HepG2 (cell line): ENCODE data around the gene ZNF860. TPM values are rescaled to one million over a fixed set of nuclear protein-coding genes. Genes with fewer than 3 reads are reported as not detected.

Source experiments
- ATAC-seq: fragments of 200-7000 bp; cut with Tn5 transposase; 3 replicates; pipeline ENCODE4 v1.9.1; 2020; ENCODE audit warnings: mild to moderate bottlenecking, moderate library complexity
- BruUV-seq: library from RNA; stranded (reverse); fragments of 400-500 nt; replicated peaks from 2 replicates; lab custom pipeline; 2021; lab: Mats Ljungman, UMichigan
- CTCF ChIA-PET: fragments of 300-600 bp; formaldehyde crosslinking; extraction: SDS; loops from one replicate; lab custom pipeline; 2021; ENCODE audit warnings: low total read pairs, inconsistent platforms, low intra/inter-chr PET ratio; lab: Yijun Ruan, JAX
- POLR2A ChIA-PET: fragments of 350-600 bp; sonication (Branson Sonifier 250); formaldehyde crosslinking; loops from one replicate; lab custom pipeline; 2020; ENCODE audit warnings: antibody characterized with exemption, inconsistent platforms; lab: Yijun Ruan, JAX
- DNase-seq: peaks from one replicate; pipeline ENCODE4 v3.0.0-alpha.2; 2015; ENCODE audit warnings: low spot score
- FAIRE-seq: peaks from 3 replicates; lab custom pipeline; 2011; peaks lifted over from hg19 to GRCh38; lab: Jason Lieb, UNC
- H2AFZ ChIP-seq: one replicate; pipeline ENCODE4 v1.6.1; 2011; ENCODE audit warnings: low read length, inconsistent platforms
- H3K27ac ChIP-seq: fragments of 300-600 bp; 3 replicates; pipeline ENCODE4 v1.8.0; 2011; ENCODE audit warnings: mixed run types, mild to moderate bottlenecking, mixed read lengths, low read length, inconsistent platforms; ENCODE audit not compliant: insufficient read depth; ENCODE audit errors: extremely low read length
- H3K27me3 ChIP-seq, 2 experiments: fragments of 200-600 bp in 1 of 2; 2 replicates in 1 of 2; 3 replicates in 1 of 2; pipeline versions ENCODE4 v1.6.0 to v1.8.0; 2011; ENCODE audit warnings: low read length in 2 of 2, mild to moderate bottlenecking in 2 of 2, moderate library complexity in 2 of 2, inconsistent platforms in 1 of 2; ENCODE audit not compliant: insufficient read depth in 2 of 2, control insufficient read depth in 1 of 2
- H3K36me3 ChIP-seq, 2 experiments: fragments of 200-600 bp in 1 of 2; replicated peaks in 1 of 2; 2 replicates in 1 of 2; 3 replicates in 1 of 2; pipeline versions ENCODE4 v1.5.1 to v1.8.0; 2011; ENCODE audit warnings: low read length in 2 of 2, inconsistent platforms in 1 of 2; ENCODE audit not compliant: insufficient read depth in 2 of 2, control insufficient read depth in 1 of 2
- H3K4me1 ChIP-seq: 2 replicates; pipeline ENCODE4 v1.5.1; 2012; ENCODE audit warnings: low read length, inconsistent platforms; ENCODE audit not compliant: insufficient read depth
- H3K4me2 ChIP-seq: 2 replicates; pipeline ENCODE4 v1.6.0; 2011; ENCODE audit warnings: low read depth, low read length, inconsistent platforms
- H3K4me3 ChIP-seq, 3 experiments: fragments of 200-600 bp in 1 of 3; sonication (generic), shearing (Covaris generic) in 1 of 3; replicated peaks in 1 of 3; 2 replicates each; pipeline ENCODE4 v1.5.1; 2011 to 2016; ENCODE audit warnings: low read length in 3 of 3, inconsistent platforms in 2 of 3, low read depth in 2 of 3, mild to moderate bottlenecking in 2 of 3, control low read depth in 1 of 3, mixed read lengths in 1 of 3; ENCODE audit not compliant: insufficient read depth in 1 of 3
- H3K79me2 ChIP-seq: one replicate; pipeline ENCODE4 v1.6.1; 2011; ENCODE audit warnings: low read length, inconsistent platforms; ENCODE audit not compliant: insufficient read depth
- H3K9ac ChIP-seq: 2 replicates; pipeline ENCODE4 v1.6.0; 2011; ENCODE audit warnings: mild to moderate bottlenecking, low read depth, low read length, inconsistent platforms; ENCODE audit not compliant: insufficient read depth
- H3K9me3 ChIP-seq: 2 replicates; pipeline ENCODE4 v1.5.1; 2012; ENCODE audit warnings: mild to moderate bottlenecking, low read length
- H4K20me1 ChIP-seq: 2 replicates; pipeline ENCODE4 v1.6.0; 2011; ENCODE audit warnings: inconsistent platforms, mild to moderate bottlenecking, low read length, moderate library complexity; ENCODE audit not compliant: insufficient read depth
- CTCF ChIP-seq: sonication (generic); formaldehyde crosslinking; IDR thresholded peaks from 2 replicates; pipeline ENCODE4 v1.5.0; 2020; ENCODE audit warnings: mild to moderate bottlenecking, missing genetic modification reagents, moderate library complexity
- GLI4 ChIP-seq: sonication (generic); formaldehyde crosslinking; IDR thresholded peaks from 2 replicates; pipeline ENCODE4 v1.5.1; 2020; ENCODE audit warnings: missing genetic modification reagents, mild to moderate bottlenecking, moderate library complexity, borderline replicate concordance
- IRX3 ChIP-seq: sonication (generic); formaldehyde crosslinking; IDR thresholded peaks from 2 replicates; pipeline ENCODE4 v1.8.1; 2023; ENCODE audit warnings: mild to moderate bottlenecking, low read depth, missing genetic modification reagents, borderline replicate concordance
- MIXL1 ChIP-seq: IDR thresholded peaks from 2 replicates; pipeline ENCODE4 v1.6.1; 2016
- MXD4 ChIP-seq: IDR thresholded peaks from 2 replicates; pipeline ENCODE4 v1.6.1; 2016; ENCODE audit warnings: mild to moderate bottlenecking, missing biosample characterization, missing genetic modification reagents
- MZF1 ChIP-seq: sonication (generic); formaldehyde crosslinking; IDR thresholded peaks from 2 replicates; pipeline ENCODE4 v1.8.1; 2023; ENCODE audit warnings: mild to moderate bottlenecking, missing genetic modification reagents, borderline replicate concordance
- POLR2G ChIP-seq: fragments of 200-400 bp; formaldehyde crosslinking; IDR thresholded peaks from 2 replicates; pipeline ENCODE4 v1.6.1; 2018; ENCODE audit warnings: mild to moderate bottlenecking, low read depth, low read length, moderate library complexity
- STAG1 ChIP-seq: sonication (generic); formaldehyde crosslinking; IDR thresholded peaks from 2 replicates; pipeline ENCODE4 v1.4.0; 2020; ENCODE audit warnings: missing genetic modification reagents
- ZNF143 ChIP-seq: sonication (generic); formaldehyde crosslinking; IDR thresholded peaks from 2 replicates; pipeline ENCODE4 v1.4.0; 2020; ENCODE audit warnings: missing genetic modification reagents
- ZNF275 ChIP-seq: sonication (generic); formaldehyde crosslinking; IDR thresholded peaks from 2 replicates; pipeline ENCODE4 v1.8.0; 2022; ENCODE audit warnings: missing genetic modification reagents, mild to moderate bottlenecking, inconsistent platforms, borderline replicate concordance
- ZNF34 ChIP-seq: sonication (generic); formaldehyde crosslinking; IDR thresholded peaks from 2 replicates; pipeline ENCODE4 v1.4.0; 2020; ENCODE audit warnings: mild to moderate bottlenecking, missing genetic modification reagents, borderline replicate concordance
- ZNF468 ChIP-seq: sonication (generic); formaldehyde crosslinking; IDR thresholded peaks from 2 replicates; pipeline ENCODE4 v1.8.0; 2022; ENCODE audit warnings: mild to moderate bottlenecking, moderate library complexity, missing genetic modification reagents
- ZNF605 ChIP-seq: sonication (generic); formaldehyde crosslinking; IDR thresholded peaks from 2 replicates; pipeline ENCODE4 v1.8.0; 2022; ENCODE audit warnings: mild to moderate bottlenecking, missing genetic modification reagents
- ZNF629 ChIP-seq: sonication (generic); formaldehyde crosslinking; conservative IDR thresholded peaks from 2 replicates; pipeline ENCODE4 v1.5.0; 2020; ENCODE audit warnings: missing genetic modification reagents
- ZNF746 ChIP-seq: sonication (generic); formaldehyde crosslinking; IDR thresholded peaks from 2 replicates; pipeline ENCODE4 v1.8.0; 2022; ENCODE audit warnings: mild to moderate bottlenecking, missing genetic modification reagents
- ZSCAN12 ChIP-seq: sonication (generic); formaldehyde crosslinking; IDR thresholded peaks from 2 replicates; pipeline ENCODE4 v1.9.0; 2021; ENCODE audit warnings: mild to moderate bottlenecking, missing genetic modification reagents
- WGBS: methylation state at CpG from one replicate; pipeline ENCODE4 v1.1.6; 2017; ENCODE audit warnings: low lambda C conversion rate; 5-methylcytosine and 5-hydroxymethylcytosine counted together
- in situ Hi-C: cut with HindIII; loops from 2 replicates; pipeline ENCODE4 v1.10.0; 2017; ENCODE audit warnings: low pct_unique_long_range_greater_than_20kb; ENCODE audit not compliant: extremely low pct_ligation_motif_present
- intact Hi-C: fragments of 100-400 bp; cut with micrococcal nuclease; formaldehyde crosslinking; loops from one replicate; pipeline ENCODE4 v1.10.0; 2022; ENCODE audit not compliant: unreplicated experiment
- polyA plus RNA-seq, 8 experiments: library from polyadenylated mRNA; depleted of rRNA in 3 of 8; stranded (reverse) in 7 of 8; unstranded in 1 of 8; fragments of >200 nt; fragmentation: Illumina TruSeq in 4 of 8; extraction: Trizol in 4 of 8; gene quantifications; 2 replicates each; pipeline versions ENCODE4 v1.2.1 to v1.2.3, GENCODE V29; 2011 to 2016; ENCODE audit warnings: low read depth in 4 of 8, missing spikeins in 1 of 8, mixed read lengths in 1 of 8; ENCODE audit not compliant: insufficient read depth in 1 of 8
- total RNA-seq, 5 experiments: library from RNA; depleted of rRNA; stranded (reverse); fragments of >200 nt; fragmentation: Illumina TruSeq; extraction: Trizol; gene quantifications; 2 replicates each; pipeline ENCODE4 v1.2.3, GENCODE V29; 2016; ENCODE audit warnings: low read depth in 1 of 5

ZNF860 gene
- total and polyA plus RNA-seq, 2 of the 13 experiments (the other 11 are each of a cell fraction or from before 2014, with no cell fraction given): 0.55 to 0.73 TPM

- no peaks in the 10 kb centered on the region for H3K27me3 ChIP-seq
- intact Hi-C loops: no loop called here
- WGBS: 72% methylated on average over 5 of the region's 5 CpGs
- POLR2A ChIA-PET: no interaction called here
- no peaks in the 10 kb centered on the region for H3K79me2 ChIP-seq
- H3K9ac ChIP-seq: no peak overlapping the region
- CTCF ChIA-PET: no interaction called here
- H3K9me3 ChIP-seq: no peaks in the 10 kb centered on the region
- H3K36me3 ChIP-seq: no peaks in the 10 kb centered on the region
- DNase-seq: no peak
- H3K4me3 ChIP-seq: no peak overlapping the region
- no peaks in the 10 kb centered on the region for H4K20me1 ChIP-seq
- no TSS peak for BruUV-seq
- in situ Hi-C loops: no loop called here
- TF ChIP-seq MXD4 (CRISPR knock-in tag): no peak
- no peak for TF ChIP-seq ZNF468
- TF ChIP-seq STAG1 (CRISPR knock-in tag): 0 out of 2 replicates have a peak, but pooled peaks have one; percentile 6
- peak; percentile 16; the same call in 1 of the 2 replicates for TF ChIP-seq CTCF (CRISPR knock-in tag)
- no peak for TF ChIP-seq IRX3 (CRISPR knock-in tag)
- TF ChIP-seq, all 625 proteins: peak for 2
- no peak overlapping the region for H3K27ac ChIP-seq
- H3K4me1 ChIP-seq: peaks cover 20% of the 10 kb centered on the region
- no peak for FAIRE-seq
- H2AFZ ChIP-seq: no peak overlapping the region
- peak; percentile 72 for ATAC-seq
- H3K4me2 ChIP-seq: no peak overlapping the region
Measured at GRCh38 chr3:32004113-32004765, 22.7 kb downstream of the ZNF860 start.

- Histone ChIP-seq H2AFZ (no peak overlapping the region), H3K4me2 (no peak overlapping the region), H3K27ac (no peak overlapping the region), H3K4me3 (no peak overlapping the region), H3K9ac (no peak overlapping the region), H3K4me1 (no peaks in the 10 kb centered on the region), H3K27me3 (no peaks in the 10 kb centered on the region), H4K20me1 (no peaks in the 10 kb centered on the region), H3K79me2 (no peaks in the 10 kb centered on the region), H3K9me3 (no peaks in the 10 kb centered on the region), H3K36me3 (no peaks in the 10 kb centered on the region)
- DNase-seq: peak; percentile 28
- FAIRE-seq: no peak
- intact Hi-C loops: no loop called here
- POLR2A ChIA-PET: no interaction called here
- in situ Hi-C loops: no loop called here
- CTCF ChIA-PET: no interaction called here
- ATAC-seq: no peak
- BruUV-seq: no TSS peak
- 23% methylated on average over 2 of the region's 2 CpGs for WGBS
- TF ChIP-seq ZSCAN12 (no peak), MIXL1 (CRISPR knock-in tag) (no peak), ZNF143 (CRISPR knock-in tag) (no peak), GLI4 (CRISPR knock-in tag) (no peak), ZNF275 (CRISPR knock-in tag) (no peak), ZNF34 (CRISPR knock-in tag) (no peak), POLR2G (no peak), MZF1 (CRISPR knock-in tag) (no peak), ZNF746 (no peak), ZNF629 (CRISPR knock-in tag) (no peak), ZNF605 (CRISPR knock-in tag) (no peak)
Measured at GRCh38 chr3:32009101-32009500, 27.6 kb downstream of the ZNF860 start.
